Neural cell (in vitro differentiated cells): Measurements from ENCODE around the gene MBD5.

ENCODE experiments used
- CTCF ChIP-seq: fragments of 450-650 bp; IDR thresholded peaks from 2 replicates; pipeline ENCODE4 v1.5.1; 2014; ENCODE audit warnings: antibody characterized with exemption, mild to moderate bottlenecking, moderate library complexity; ENCODE audit not compliant: poor library complexity, severe bottlenecking
- EP300 ChIP-seq: fragments of 450-650 bp; conservative IDR thresholded peaks from 2 replicates; pipeline ENCODE4 v1.6.1; 2014; ENCODE audit warnings: antibody characterized with exemption, mild to moderate bottlenecking, moderate library complexity; ENCODE audit not compliant: poor library complexity, severe bottlenecking
- EZH2 ChIP-seq: fragments of 200-600, 300-800 bp; shearing (Covaris generic), sonication (generic); IDR thresholded peaks from 2 replicates; pipeline ENCODE4 v1.6.1; 2014; ENCODE audit warnings: antibody characterized with exemption, low read length, borderline replicate concordance, mild to moderate bottlenecking; ENCODE audit not compliant: insufficient read depth, poor library complexity, severe bottlenecking
- MXI1 ChIP-seq: fragments of 450-650 bp; conservative IDR thresholded peaks from 2 replicates; pipeline ENCODE4 v1.6.1; 2014; ENCODE audit warnings: antibody characterized with exemption, mild to moderate bottlenecking; ENCODE audit not compliant: poor library complexity, severe bottlenecking
- POLR2AphosphoS5 ChIP-seq: IDR thresholded peaks from 2 replicates; pipeline ENCODE4 v1.6.1; 2012
- REST ChIP-seq: IDR thresholded peaks from 2 replicates; pipeline ENCODE4 v1.6.1; 2012; ENCODE audit warnings: borderline replicate concordance
- SMC3 ChIP-seq: fragments of 450-650 bp; conservative IDR thresholded peaks from 2 replicates; pipeline ENCODE4 v1.6.1; 2014; ENCODE audit warnings: antibody characterized with exemption, mild to moderate bottlenecking, moderate library complexity; ENCODE audit not compliant: poor library complexity
- TAF1 ChIP-seq: IDR thresholded peaks from 2 replicates; pipeline ENCODE4 v1.6.1; 2012; ENCODE audit warnings: low read depth

GRCh38 chr2:148503516-148503915 lies 482.6 kb downstream of the MBD5 start:
- no peak for TF ChIP-seq POLR2AphosphoS5
- no peak for TF ChIP-seq SMC3
- no peak for TF ChIP-seq EZH2
- TF ChIP-seq CTCF = no peak
- TF ChIP-seq MXI1 = no peak
- TF ChIP-seq TAF1 = no peak
- TF ChIP-seq REST = no peak
- TF ChIP-seq EP300 = no peak
